Small intestine (tissue), 7 donors: Measurements from ENCODE around the gene TOP3A. TPM values are rescaled to one million over a fixed set of nuclear protein-coding genes. Genes with fewer than 3 reads are reported as not detected.

Source experiments
- DNase-seq, 2 donors: peaks; one replicate each; pipeline versions ENCODE4 v3.0.0 to v3.0.0-alpha.2; 2013
- FAIRE-seq: peaks from 2 replicates; lab custom pipeline; 2012; peaks lifted over from hg19 to GRCh38; lab: Jason Lieb, UNC
- H3K27ac ChIP-seq, 3 donors: one replicate each; pipeline ENCODE4 v1.5.1; 2013; ENCODE audit warnings: low read length in 2 of 3, mild to moderate bottlenecking in 2 of 3, control low read depth in 1 of 3, inconsistent platforms in 1 of 3, low read depth in 1 of 3, moderate library complexity in 1 of 3
- H3K27me3 ChIP-seq, 3 donors: one replicate each; pipeline ENCODE4 v1.6.1; 2013; ENCODE audit warnings: low read length in 3 of 3, inconsistent platforms in 1 of 3; ENCODE audit not compliant: control insufficient read depth in 3 of 3, insufficient read depth in 3 of 3
- H3K36me3 ChIP-seq, 3 donors: one replicate each; pipeline ENCODE4 v1.6.1; 2013; ENCODE audit warnings: low read length in 3 of 3, inconsistent platforms in 1 of 3, low read depth in 1 of 3, mild to moderate bottlenecking in 1 of 3, moderate library complexity in 1 of 3; ENCODE audit not compliant: control insufficient read depth in 3 of 3, insufficient read depth in 2 of 3
- H3K4me1 ChIP-seq, 3 donors: one replicate each; pipeline ENCODE4 v1.6.1; 2013; ENCODE audit warnings: low read length in 2 of 3, inconsistent platforms in 1 of 3, low read depth in 1 of 3, mild to moderate bottlenecking in 1 of 3, moderate library complexity in 1 of 3; ENCODE audit not compliant: control insufficient read depth in 3 of 3, insufficient read depth in 2 of 3
- H3K4me3 ChIP-seq, 3 donors: one replicate each; pipeline ENCODE4 v1.5.1; 2013; ENCODE audit warnings: low read length in 3 of 3, control low read depth in 1 of 3, inconsistent platforms in 1 of 3, low read depth in 1 of 3, mild to moderate bottlenecking in 1 of 3, moderate library complexity in 1 of 3
- H3K9me3 ChIP-seq, 2 donors: one replicate each; pipeline ENCODE4 v1.6.1; 2013; ENCODE audit warnings: low read depth in 1 of 2, low read length in 1 of 2; ENCODE audit not compliant: control insufficient read depth in 2 of 2, insufficient read depth in 1 of 2
- WGBS, 3 donors: extraction: QIAGEN DNeasy Blood & Tissue Kit; methylation state at CpG; one replicate each; pipeline ENCODE4 v1.1.7; 2013; 5-methylcytosine and 5-hydroxymethylcytosine counted together
- polyA plus RNA-seq, 4 donors: library from polyadenylated mRNA; stranded (reverse) in 3 of 4; unstranded in 1 of 4; fragments of 200-250 nt in 3 of 4; fragments of 120-200 nt in 1 of 4; gene quantifications; one replicate each; pipeline versions ENCODE4 v1.2.1 to v1.2.3, GENCODE V29; 2013
- donor health status: healthy with polysubstance abuse.
- donor health status: control.
- donor health status: control.
- donor health status: Bipolar disorder and iron deficiency.
- donor health status: healthy.

Gene TOP3A
- polyA plus RNA-seq, 4 donors = 8.1 to 23.8 (median 15.5) TPM

GRCh38 chr17:18278867-18279266 lies 35.9 kb downstream of the TOP3A start:
- H3K4me1 ChIP-seq = no peaks in the 10 kb centered on the region
- no peak overlapping the region for H3K4me3 ChIP-seq
- H3K9me3 ChIP-seq = no peaks in the 10 kb centered on the region
- peaks cover 32 to 84% (median 36%) of the 10 kb centered on the region in 3 donors for H3K36me3 ChIP-seq
- WGBS, 3 donors = 85 to 96% (median 87%) methylated on average over 3 of the region's 3 CpGs
- H3K27me3 ChIP-seq = no peaks in the 10 kb centered on the region
- no peak for DNase-seq
- no peak for FAIRE-seq
- no peak overlapping the region for H3K27ac ChIP-seq

GRCh38 chr17:18277076-18277475 lies 37.7 kb downstream of the TOP3A start:
- Histone ChIP-seq H3K36me3 (peaks cover 25 to 82% (median 25%) of the 10 kb centered on the region in 3 donors), H3K27me3 (no peaks in the 10 kb centered on the region), H3K9me3 (no peaks in the 10 kb centered on the region), H3K4me3 (no peak overlapping the region), H3K4me1 (no peaks in the 10 kb centered on the region), H3K27ac (no peak overlapping the region)
- FAIRE-seq (no peak), DNase-seq (no peak)
- 93 to 100% (median 100%) methylated on average over 1 of the region's 1 CpG for WGBS, 3 donors

GRCh38 chr17:18270046-18270931 lies 44.5 kb downstream of the TOP3A start:
- FAIRE-seq (no peak), DNase-seq (peak in 1 of 2 donors; percentile 38)
- no peaks in the 10 kb centered on the region for H3K4me1 ChIP-seq
- H3K4me3 ChIP-seq = no peak overlapping the region
- WGBS, 3 donors = 71 to 84% (median 77%) methylated on average over 14 of the region's 14 CpGs
- H3K9me3 ChIP-seq = no peaks in the 10 kb centered on the region
- peaks cover 3 to 48% (median 7%) of the 10 kb centered on the region in 3 donors for H3K36me3 ChIP-seq
- no peak overlapping the region for H3K27ac ChIP-seq
- H3K27me3 ChIP-seq = no peaks in the 10 kb centered on the region

GRCh38 chr17:18267927-18268711 lies 46.7 kb downstream of the TOP3A start:
- peaks cover 0 to 51% (median 2%) of the 10 kb centered on the region in 3 donors for H3K36me3 ChIP-seq
- no peaks in the 10 kb centered on the region for H3K9me3 ChIP-seq
- no peaks in the 10 kb centered on the region for H3K27me3 ChIP-seq
- DNase-seq (no peak), FAIRE-seq (no peak)
- H3K4me3 ChIP-seq = no peak overlapping the region
- 47 to 65% (median 65%) methylated on average over 14 of the region's 14 CpGs for WGBS, 3 donors
- H3K27ac ChIP-seq = no peak overlapping the region
- no peaks in the 10 kb centered on the region for H3K4me1 ChIP-seq

- H3K4me3 ChIP-seq = no peak overlapping the region
- DNase-seq = no peak
Measured at GRCh38 chr17:18267366-18267765, 47.4 kb downstream of the TOP3A start.

GRCh38 chr17:18263885-18264682 lies 50.7 kb downstream of the TOP3A start:
- H3K4me1 ChIP-seq = peaks cover 4 to 17% (median 8%) of the 10 kb centered on the region in 3 donors
- H3K4me3 ChIP-seq = no peak overlapping the region
- DNase-seq (no peak), FAIRE-seq (no peak)
- no peak overlapping the region for H3K27ac ChIP-seq
- H3K9me3 ChIP-seq = no peaks in the 10 kb centered on the region
- no peaks in the 10 kb centered on the region for H3K27me3 ChIP-seq
- WGBS, 3 donors = 94 to 96% (median 95%) methylated on average over 45 to 50 of the region's 50 CpGs
- H3K36me3 ChIP-seq = peaks cover 0 to 42% (median 2%) of the 10 kb centered on the region in 3 donors

More at GRCh38 chr17:18267366-18267765, 47.4 kb downstream of the TOP3A start:
- WGBS, 3 donors = 80 to 83% (median 82%) methylated on average over 10 of the region's 10 CpGs
- no peak for FAIRE-seq
- Histone ChIP-seq H3K4me1 (peaks cover 0 to under 1% (median 0%) of the 10 kb centered on the region in 3 donors), H3K27me3 (no peaks in the 10 kb centered on the region), H3K9me3 (no peaks in the 10 kb centered on the region), H3K27ac (no peak overlapping the region), H3K36me3 (peaks cover 0 to 54% (median 2%) of the 10 kb centered on the region in 3 donors)

- WGBS, 3 donors = 75 to 86% (median 84%) methylated on average over 12 of the region's 12 CpGs
- DNase-seq = no peak
- Histone ChIP-seq H3K36me3 (peaks cover 0 to 42% (median 2%) of the 10 kb centered on the region in 3 donors), H3K27ac (no peak overlapping the region), H3K9me3 (no peaks in the 10 kb centered on the region), H3K27me3 (no peaks in the 10 kb centered on the region), H3K4me3 (no peak overlapping the region), H3K4me1 (peaks cover 4 to 24% (median 8%) of the 10 kb centered on the region in 3 donors)
- no peak for FAIRE-seq
Measured at GRCh38 chr17:18262641-18263040, 52.2 kb downstream of the TOP3A start.
